Breast epithelium (tissue), 3 donors: ENCODE data around the gene AK8.

Experiments used
- POLR2A ChIP-seq: fragments of 450-650 bp; IDR thresholded peaks from one replicate; pipeline ENCODE4 v1.6.1; 2016; ENCODE audit warnings: antibody characterized with exemption, mild to moderate bottlenecking, moderate library complexity
- POLR2AphosphoS5 ChIP-seq, 3 donors: sonication (generic); formaldehyde crosslinking; IDR thresholded peaks; one replicate each; pipeline ENCODE4 v1.6.1; 2017; ENCODE audit warnings: antibody characterized with exemption in 3 of 3
- TF ChIP-seq, protein P1 (sequence below), 3 donors: fragments of 450-650 bp; IDR thresholded peaks; one replicate each; pipeline ENCODE4 v1.5.1; 2016 to 2017; ENCODE audit warnings: antibody characterized with exemption in 3 of 3, mild to moderate bottlenecking in 3 of 3, moderate library complexity in 3 of 3

DNA sequence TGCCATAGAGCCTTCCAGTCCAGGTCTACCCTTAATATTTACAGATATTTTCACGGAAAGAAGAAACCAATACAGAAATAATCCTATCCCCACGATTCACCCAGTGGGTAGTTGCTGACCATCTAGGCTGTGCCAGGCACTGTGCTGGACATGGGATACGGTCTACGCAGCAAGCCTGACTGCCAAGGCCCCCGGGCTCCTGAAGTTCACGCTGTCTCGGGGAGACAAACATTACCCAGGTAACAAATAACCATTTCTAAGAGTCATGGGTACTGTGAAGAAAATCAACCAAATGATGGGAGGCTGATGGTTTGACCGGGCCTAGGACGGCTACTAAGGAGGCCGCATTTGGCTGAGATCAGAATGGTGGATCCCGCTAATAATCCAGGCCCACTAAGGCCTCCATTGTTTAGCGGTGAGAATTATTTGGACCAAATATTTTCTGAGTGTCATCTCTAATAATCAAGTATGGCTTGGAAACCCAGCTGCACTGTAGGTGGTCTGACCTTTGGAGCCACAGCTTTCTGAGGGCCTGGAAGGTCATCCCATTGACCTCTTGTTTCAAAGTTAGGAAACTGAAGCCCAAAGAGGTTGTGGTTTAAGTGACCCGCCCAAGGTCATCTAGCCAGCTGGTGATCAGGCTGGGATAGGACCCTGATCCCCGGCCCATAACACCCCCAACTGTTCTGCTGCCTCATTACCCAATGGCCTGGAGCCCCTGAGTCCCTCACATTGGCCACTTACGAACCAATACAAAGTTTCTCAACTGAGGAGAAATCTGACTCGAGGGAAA is 82.4 kb downstream of the AK8 start:
- TF ChIP-seq POLR2AphosphoS5 (IDR thresholded peaks at IDR 0.05): no peak
- TF ChIP-seq, protein P1, sequence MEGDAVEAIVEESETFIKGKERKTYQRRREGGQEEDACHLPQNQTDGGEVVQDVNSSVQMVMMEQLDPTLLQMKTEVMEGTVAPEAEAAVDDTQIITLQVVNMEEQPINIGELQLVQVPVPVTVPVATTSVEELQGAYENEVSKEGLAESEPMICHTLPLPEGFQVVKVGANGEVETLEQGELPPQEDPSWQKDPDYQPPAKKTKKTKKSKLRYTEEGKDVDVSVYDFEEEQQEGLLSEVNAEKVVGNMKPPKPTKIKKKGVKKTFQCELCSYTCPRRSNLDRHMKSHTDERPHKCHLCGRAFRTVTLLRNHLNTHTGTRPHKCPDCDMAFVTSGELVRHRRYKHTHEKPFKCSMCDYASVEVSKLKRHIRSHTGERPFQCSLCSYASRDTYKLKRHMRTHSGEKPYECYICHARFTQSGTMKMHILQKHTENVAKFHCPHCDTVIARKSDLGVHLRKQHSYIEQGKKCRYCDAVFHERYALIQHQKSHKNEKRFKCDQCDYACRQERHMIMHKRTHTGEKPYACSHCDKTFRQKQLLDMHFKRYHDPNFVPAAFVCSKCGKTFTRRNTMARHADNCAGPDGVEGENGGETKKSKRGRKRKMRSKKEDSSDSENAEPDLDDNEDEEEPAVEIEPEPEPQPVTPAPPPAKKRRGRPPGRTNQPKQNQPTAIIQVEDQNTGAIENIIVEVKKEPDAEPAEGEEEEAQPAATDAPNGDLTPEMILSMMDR (IDR thresholded peaks at IDR 0.05): no peak
- no peak for TF ChIP-seq POLR2A
